ENCODE measurements around the gene URI1. TPM values are rescaled to one million over a fixed set of nuclear protein-coding genes. Genes with fewer than 3 reads are reported as not detected.
"Not testable (repeated sequence)": the region's sequence is repeated elsewhere in the genome, so short reads cannot be mapped to it uniquely, and the experiment has no call there.

The URI1 gene
- total RNA-seq, 4 donors from 2014 or later, result 59.1 to 125 (median 67.6) TPM

- intact Hi-C loops (cut with DNase I; ENCODE audit: low total_unique reads), result no loop called here
- TF ChIP-seq, protein P1, sequence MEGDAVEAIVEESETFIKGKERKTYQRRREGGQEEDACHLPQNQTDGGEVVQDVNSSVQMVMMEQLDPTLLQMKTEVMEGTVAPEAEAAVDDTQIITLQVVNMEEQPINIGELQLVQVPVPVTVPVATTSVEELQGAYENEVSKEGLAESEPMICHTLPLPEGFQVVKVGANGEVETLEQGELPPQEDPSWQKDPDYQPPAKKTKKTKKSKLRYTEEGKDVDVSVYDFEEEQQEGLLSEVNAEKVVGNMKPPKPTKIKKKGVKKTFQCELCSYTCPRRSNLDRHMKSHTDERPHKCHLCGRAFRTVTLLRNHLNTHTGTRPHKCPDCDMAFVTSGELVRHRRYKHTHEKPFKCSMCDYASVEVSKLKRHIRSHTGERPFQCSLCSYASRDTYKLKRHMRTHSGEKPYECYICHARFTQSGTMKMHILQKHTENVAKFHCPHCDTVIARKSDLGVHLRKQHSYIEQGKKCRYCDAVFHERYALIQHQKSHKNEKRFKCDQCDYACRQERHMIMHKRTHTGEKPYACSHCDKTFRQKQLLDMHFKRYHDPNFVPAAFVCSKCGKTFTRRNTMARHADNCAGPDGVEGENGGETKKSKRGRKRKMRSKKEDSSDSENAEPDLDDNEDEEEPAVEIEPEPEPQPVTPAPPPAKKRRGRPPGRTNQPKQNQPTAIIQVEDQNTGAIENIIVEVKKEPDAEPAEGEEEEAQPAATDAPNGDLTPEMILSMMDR (IDR thresholded peaks at IDR 0.05), result no peak
- no peak for TF ChIP-seq POLR2A (IDR thresholded peaks at IDR 0.05)
- H3K4me3 ChIP-seq, result no peak overlapping the region
- H3K36me3 ChIP-seq, result no peaks in the 10 kb centered on the region
- no peak overlapping the region for H3K27ac ChIP-seq
- no peaks in the 10 kb centered on the region for H3K27me3 ChIP-seq
- DNase-seq, result no peak
- H3K9me3 ChIP-seq, result peaks cover 0 to 2% of the 10 kb centered on the region in 2 donors
- no peaks in the 10 kb centered on the region for H3K4me1 ChIP-seq
Measured at GRCh38 chr19:29904017-29904416, 38.0 kb upstream of the URI1 start.

DNA sequence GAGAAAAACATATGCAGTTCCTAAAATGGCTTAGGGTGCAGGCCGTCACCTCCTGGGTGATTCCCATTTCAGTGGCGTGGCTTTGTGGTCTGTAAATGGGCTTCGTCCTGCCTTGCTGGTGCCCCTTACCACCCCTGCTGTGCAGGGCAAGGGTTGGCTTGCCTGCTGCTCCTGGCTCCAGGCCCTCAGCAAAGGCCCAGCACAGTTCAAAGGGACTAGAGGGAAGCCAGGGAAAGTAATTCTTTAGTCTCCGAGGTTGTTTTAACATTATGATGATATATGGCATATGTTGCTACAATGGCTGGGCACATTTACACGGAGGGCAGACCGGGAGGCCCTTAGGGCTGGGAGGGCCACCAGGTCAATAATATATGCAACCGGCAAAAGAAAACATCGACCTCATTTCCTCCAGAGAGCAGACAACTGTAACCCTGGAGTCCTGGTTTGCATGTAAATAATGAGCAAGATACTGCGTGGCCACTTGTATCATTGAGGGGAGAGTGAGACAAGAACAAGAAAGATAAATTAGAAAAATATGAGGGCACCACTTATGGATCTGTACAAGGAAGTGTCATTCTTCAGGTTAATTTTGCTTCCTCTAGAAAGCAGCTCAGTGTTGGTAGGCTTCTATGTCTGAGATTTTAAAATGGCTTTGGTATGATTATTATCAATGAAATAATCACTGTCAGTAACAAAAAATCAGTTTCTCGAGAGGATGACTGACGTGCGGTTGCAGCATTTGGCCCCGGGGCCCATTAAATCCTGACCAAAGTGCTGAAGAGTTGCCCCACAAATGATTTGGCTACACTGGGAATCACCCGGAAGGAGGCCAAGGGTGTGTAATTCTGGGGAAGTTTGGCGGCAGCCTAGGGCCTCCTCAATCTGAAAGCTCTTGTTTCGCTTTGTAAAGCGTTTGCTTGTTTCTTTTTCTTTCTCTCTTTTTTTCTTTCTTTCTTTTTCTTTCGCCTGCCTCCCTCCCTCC lies 32.8 kb upstream of the URI1 start:
- DNase-seq, result no peak
- Histone ChIP-seq H3K36me3 (no peaks in the 10 kb centered on the region), H3K4me1 (no peaks in the 10 kb centered on the region), H3K4me3 (no peak overlapping the region), H3K27me3 (no peaks in the 10 kb centered on the region), H3K27ac (no peak overlapping the region), H3K9me3 (no peaks in the 10 kb centered on the region)
- intact Hi-C loops (cut with DNase I; ENCODE audit: low total_unique reads), result no loop called here
- TF ChIP-seq, protein P1 (IDR thresholded peaks at IDR 0.05), result no peak
- no peak for TF ChIP-seq POLR2A (IDR thresholded peaks at IDR 0.05)

GRCh38 chr19:29914933-29915332 lies 27.1 kb upstream of the URI1 start:
- H3K27me3 ChIP-seq, result no peaks in the 10 kb centered on the region
- intact Hi-C loops (cut with DNase I; ENCODE audit: low total_unique reads), result no loop called here

GRCh38 chr19:29915832-29916231 lies 26.2 kb upstream of the URI1 start:
- H3K9me3 ChIP-seq; H3K36me3 ChIP-seq; H3K27ac ChIP-seq; H3K4me3 ChIP-seq; intact Hi-C loops (cut with DNase I; ENCODE audit: low total_unique reads); H3K27me3 ChIP-seq; H3K4me1 ChIP-seq; DNase-seq: not testable (repeated sequence)

More at GRCh38 chr19:29914933-29915332, 27.1 kb upstream of the URI1 start:
- H3K27ac ChIP-seq, result no peak overlapping the region
- no peaks in the 10 kb centered on the region for H3K36me3 ChIP-seq
- H3K4me1 ChIP-seq, result no peaks in the 10 kb centered on the region
- no peak for DNase-seq
- H3K4me3 ChIP-seq, result no peak overlapping the region
- TF ChIP-seq POLR2A (IDR thresholded peaks at IDR 0.05), result no peak
- TF ChIP-seq, protein P1 (IDR thresholded peaks at IDR 0.05), result no peak
- H3K9me3 ChIP-seq, result no peaks in the 10 kb centered on the region

DNA sequence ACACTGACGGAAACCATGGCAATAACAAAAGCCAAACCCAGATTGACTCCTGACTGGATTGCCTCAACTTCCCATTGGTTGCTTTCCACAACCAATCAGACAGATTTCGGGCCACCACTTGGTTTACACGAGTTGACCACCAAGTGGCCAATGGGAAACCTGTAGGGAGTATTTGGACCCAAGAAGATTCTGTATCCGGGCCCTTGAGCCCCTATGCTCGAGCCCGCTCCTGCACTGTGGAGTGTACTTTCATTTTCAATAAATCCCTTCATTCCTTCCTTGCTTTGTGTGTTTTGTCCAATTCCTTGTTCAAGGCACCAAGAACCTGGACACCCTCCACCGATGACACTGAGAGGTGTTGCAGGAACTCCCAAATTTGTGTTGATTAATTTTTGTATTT lies 24.1 kb upstream of the URI1 start:
- intact Hi-C loops (cut with DNase I; ENCODE audit: low total_unique reads), result no loop called here
- no peak for DNase-seq
- H3K36me3 ChIP-seq, result no peaks in the 10 kb centered on the region
- no peaks in the 10 kb centered on the region for H3K9me3 ChIP-seq
- H3K27me3 ChIP-seq, result no peaks in the 10 kb centered on the region
- H3K4me1 ChIP-seq, result no peaks in the 10 kb centered on the region
- H3K27ac ChIP-seq, result no peak overlapping the region
- H3K4me3 ChIP-seq, result no peak overlapping the region
- TF ChIP-seq POLR2A (IDR thresholded peaks at IDR 0.05), result no peak
- TF ChIP-seq, protein P1 (IDR thresholded peaks at IDR 0.05), result no peak
